K562 (cell line): ENCODE results near the gene SLC22A23. TPM values are rescaled to one million over a fixed set of nuclear protein-coding genes. Genes with fewer than 3 reads are reported as not detected.

Experiments used
- CHD1 ChIP-seq: fragments of 200-600 bp; sonication (generic); IDR thresholded peaks from one replicate; pipeline ENCODE4 v1.6.1; 2012; ENCODE audit warnings: mild to moderate bottlenecking, moderate library complexity, low read length, inconsistent platforms
- COPS2 ChIP-seq: fragments of 450-650 bp; conservative IDR thresholded peaks from 2 replicates; pipeline ENCODE4 v1.6.1; 2016; ENCODE audit warnings: mild to moderate bottlenecking, moderate library complexity
- E2F5 ChIP-seq: sonication (generic); formaldehyde crosslinking; IDR thresholded peaks from 2 replicates; pipeline ENCODE4 v1.8.0; 2022; ENCODE audit warnings: mild to moderate bottlenecking, missing genetic modification reagents
- FOSL1 ChIP-seq: fragments of 200-800 bp; sonication (Bioruptor generic); conservative IDR thresholded peaks from 2 replicates; pipeline ENCODE4 v1.6.1; 2016; ENCODE audit warnings: missing genetic modification characterization, missing compliant biosample characterization
- GATA2 ChIP-seq: sonication (generic); formaldehyde crosslinking; IDR thresholded peaks from 2 replicates; pipeline ENCODE4 v1.4.0; 2020; ENCODE audit warnings: mild to moderate bottlenecking, missing genetic modification reagents
- GATAD2A ChIP-seq: fragments of 450-650 bp; IDR thresholded peaks from 2 replicates; pipeline ENCODE4 v1.6.1; 2017
- GTF3C2 ChIP-seq: IDR thresholded peaks from 3 replicates; pipeline ENCODE4 v1.6.1; 2011; ENCODE audit warnings: borderline replicate concordance, mild to moderate bottlenecking, moderate library complexity; ENCODE audit not compliant: insufficient read length; ENCODE audit errors: extremely low read depth
- HMG20A ChIP-seq: fragments of 450-650 bp; formaldehyde crosslinking; conservative IDR thresholded peaks from 2 replicates; pipeline ENCODE4 v1.4.0; 2020; ENCODE audit warnings: mild to moderate bottlenecking, mixed read lengths
- HNRNPUL1 ChIP-seq: fragments of 200-400 bp; formaldehyde crosslinking; IDR thresholded peaks from 2 replicates; pipeline ENCODE4 v1.6.1; 2017; ENCODE audit warnings: low read length
- MTA3 ChIP-seq: fragments of 450-650 bp; formaldehyde crosslinking; IDR thresholded peaks from 2 replicates; pipeline ENCODE4 v1.6.1; 2017; ENCODE audit warnings: mild to moderate bottlenecking, borderline replicate concordance
- MYNN ChIP-seq, 2 experiments: sonication (generic); formaldehyde crosslinking in 1 of 2; IDR thresholded peaks; 2 replicates each; pipeline versions ENCODE4 v1.5.0 to v1.6.1; 2016 to 2020; ENCODE audit warnings: antibody characterized with exemption in 1 of 2, missing genetic modification reagents in 1 of 2
- NFIC ChIP-seq: fragments of 450-650 bp; IDR thresholded peaks from 2 replicates; pipeline ENCODE4 v1.6.1; 2017; ENCODE audit warnings: mild to moderate bottlenecking, inconsistent platforms
- NR0B1 ChIP-seq: fragments of 450-650 bp; IDR thresholded peaks from one replicate; pipeline ENCODE4 v1.6.1; 2018; ENCODE audit warnings: mild to moderate bottlenecking, moderate library complexity; ENCODE audit not compliant: partially characterized antibody
- POLR2B ChIP-seq: fragments of 450-650 bp; IDR thresholded peaks from 2 replicates; pipeline ENCODE4 v1.6.1; 2018; ENCODE audit warnings: low read depth; ENCODE audit not compliant: partially characterized antibody
- PYGO2 ChIP-seq: fragments of 450-650 bp; IDR thresholded peaks from 2 replicates; pipeline ENCODE4 v1.6.1; 2016; ENCODE audit warnings: mild to moderate bottlenecking, missing genetic modification characterization, moderate library complexity, missing compliant biosample characterization
- RNF2 ChIP-seq: sonication (generic); IDR thresholded peaks from 2 replicates; pipeline ENCODE4 v1.6.1; 2016
- SMAD4 ChIP-seq: fragments of 250-450 bp; sonication (Bioruptor Pico); conservative IDR thresholded peaks from 2 replicates; pipeline ENCODE4 v1.8.0; 2021; ENCODE audit warnings: inconsistent platforms, mild to moderate bottlenecking, moderate library complexity
- SOX6 ChIP-seq: fragments of 450-650 bp; IDR thresholded peaks from 2 replicates; pipeline ENCODE4 v1.6.1; 2014; ENCODE audit warnings: mild to moderate bottlenecking
- TSHZ1 ChIP-seq: fragments of 250-450 bp; sonication (Bioruptor Pico); IDR thresholded peaks from 2 replicates; pipeline ENCODE4 v1.4.0; 2020; ENCODE audit warnings: mild to moderate bottlenecking, moderate library complexity
- U2AF2 ChIP-seq: fragments of 200-400 bp; formaldehyde crosslinking; optimal IDR thresholded peaks from 2 replicates; pipeline ENCODE3; 2017; ENCODE audit warnings: low read depth, mild to moderate bottlenecking, low read length
- ZNF354B ChIP-seq: fragments of 250-450 bp; sonication (Bioruptor Pico); IDR thresholded peaks from 2 replicates; pipeline ENCODE4 v1.4.0; 2020
- ZNF561 ChIP-seq: fragments of 450-650 bp; formaldehyde crosslinking; conservative IDR thresholded peaks from 2 replicates; pipeline ENCODE4 v1.4.0; 2020; ENCODE audit warnings: mild to moderate bottlenecking, moderate library complexity
- ZNF785 ChIP-seq: fragments of 250-450 bp; sonication (Bioruptor Pico); IDR thresholded peaks from 2 replicates; pipeline ENCODE4 v1.4.0; 2020; ENCODE audit warnings: mild to moderate bottlenecking
- polyA plus RNA-seq, 8 experiments: library from polyadenylated mRNA; depleted of rRNA in 4 of 8; stranded (reverse) in 5 of 8; unstranded in 3 of 8; fragments of >200 nt; fragmentation: Nextera tagmentation in 2 of 8; fragmentation: Illumina TruSeq in 1 of 8; extraction: Ambion mirVana in 2 of 8; extraction: Trizol in 1 of 8; gene quantifications; 2 replicates each; pipeline versions ENCODE4 v1.2.1 to v1.2.3, GENCODE V29; 2011 to 2014; ENCODE audit warnings: inconsistent platforms in 1 of 8, missing spikeins in 1 of 8
- total RNA-seq, 7 experiments: library from RNA; depleted of rRNA in 6 of 7; stranded (reverse); fragments of >200 nt in 6 of 7; fragmentation: Illumina TruSeq in 2 of 7; extraction: Trizol in 2 of 7; gene quantifications; 2 replicates each; pipeline versions ENCODE4 v1.2.1 to v1.2.3, GENCODE V29; 2011 to 2021; ENCODE audit warnings: low replicate concordance in 1 of 7

SLC22A23 gene
- total and polyA plus RNA-seq, 9 of the 15 experiments (the other 6 are each of a cell fraction or from before 2014, with no cell fraction given) = 0.30 to 8.7 (median 2.5) TPM

GRCh38 chr6:3383525-3383924 is 73.3 kb downstream of the SLC22A23 start (continued):
- no peak for TF ChIP-seq GTF3C2
- TF ChIP-seq COPS2 = no peak
- peak; percentile 97 for TF ChIP-seq NFIC
- TF ChIP-seq SMAD4 (CRISPR knock-in tag) = peak; percentile 91
- TF ChIP-seq ZNF785 = no peak
- TF ChIP-seq MTA3 = peak; percentile 89; the same call in 1 of the 2 replicates
- TF ChIP-seq TSHZ1 = no peak
- peak; percentile 73 for TF ChIP-seq GATA2 (CRISPR knock-in tag)
- TF ChIP-seq HMG20A = no peak
- no peak for TF ChIP-seq NR0B1
- TF ChIP-seq GATAD2A = peak; percentile 82
- TF ChIP-seq E2F5 = no peak
- peak; percentile 21; the same call in 1 of the 2 replicates for TF ChIP-seq PYGO2
- TF ChIP-seq ZNF354B = no peak
- TF ChIP-seq MYNN (IDR thresholded peaks at IDR 0.05) = peak; percentile 59; the same call in 1 of the 2 replicates
- TF ChIP-seq MYNN (CRISPR knock-in tag; IDR thresholded peaks at IDR 0.05) = no peak
- no peak for TF ChIP-seq ZNF561 (CRISPR knock-in tag)
- TF ChIP-seq U2AF2 = no peak
- peak; percentile 86 for TF ChIP-seq SOX6
- TF ChIP-seq POLR2B = no peak
- no peak for TF ChIP-seq HNRNPUL1
- peak; percentile 74; the same call in 1 of the 2 replicates for TF ChIP-seq FOSL1 (tag)
- TF ChIP-seq CHD1 = no peak
- no peak; the same call in 1 of the 2 replicates for TF ChIP-seq RNF2
